HepG2 (cell line): ENCODE data around the gene PLET1. TPM values are rescaled to one million over a fixed set of nuclear protein-coding genes. Genes with fewer than 3 reads are reported as not detected.
A peak's percentile ranks its signal among the peaks of the same experiment; 100 is the strongest.

Experiments
- ATAC-seq: fragments of 200-7000 bp; cut with Tn5 transposase; 3 replicates; pipeline ENCODE4 v1.9.1; 2020; ENCODE audit warnings: mild to moderate bottlenecking, moderate library complexity
- BruUV-seq: library from RNA; stranded (reverse); fragments of 400-500 nt; replicated peaks from 2 replicates; lab custom pipeline; 2021; lab: Mats Ljungman, UMichigan
- CTCF ChIA-PET: fragments of 300-600 bp; formaldehyde crosslinking; extraction: SDS; loops from one replicate; lab custom pipeline; 2021; ENCODE audit warnings: low total read pairs, inconsistent platforms, low intra/inter-chr PET ratio; lab: Yijun Ruan, JAX
- POLR2A ChIA-PET: fragments of 350-600 bp; sonication (Branson Sonifier 250); formaldehyde crosslinking; loops from one replicate; lab custom pipeline; 2020; ENCODE audit warnings: antibody characterized with exemption, inconsistent platforms; lab: Yijun Ruan, JAX
- DNase-seq: peaks from one replicate; pipeline ENCODE4 v3.0.0-alpha.2; 2015; ENCODE audit warnings: low spot score
- FAIRE-seq: peaks from 3 replicates; lab custom pipeline; 2011; peaks lifted over from hg19 to GRCh38; lab: Jason Lieb, UNC
- H2AFZ ChIP-seq: one replicate; pipeline ENCODE4 v1.6.1; 2011; ENCODE audit warnings: low read length, inconsistent platforms
- H3K27ac ChIP-seq: fragments of 300-600 bp; 3 replicates; pipeline ENCODE4 v1.8.0; 2011; ENCODE audit warnings: mixed run types, mild to moderate bottlenecking, mixed read lengths, low read length, inconsistent platforms; ENCODE audit not compliant: insufficient read depth; ENCODE audit errors: extremely low read length
- H3K27me3 ChIP-seq, 2 experiments: fragments of 200-600 bp in 1 of 2; 2 replicates in 1 of 2; 3 replicates in 1 of 2; pipeline versions ENCODE4 v1.6.0 to v1.8.0; 2011; ENCODE audit warnings: low read length in 2 of 2, mild to moderate bottlenecking in 2 of 2, moderate library complexity in 2 of 2, inconsistent platforms in 1 of 2; ENCODE audit not compliant: insufficient read depth in 2 of 2, control insufficient read depth in 1 of 2
- H3K36me3 ChIP-seq, 2 experiments: fragments of 200-600 bp in 1 of 2; replicated peaks in 1 of 2; 2 replicates in 1 of 2; 3 replicates in 1 of 2; pipeline versions ENCODE4 v1.5.1 to v1.8.0; 2011; ENCODE audit warnings: low read length in 2 of 2, inconsistent platforms in 1 of 2; ENCODE audit not compliant: insufficient read depth in 2 of 2, control insufficient read depth in 1 of 2
- H3K4me1 ChIP-seq: 2 replicates; pipeline ENCODE4 v1.5.1; 2012; ENCODE audit warnings: low read length, inconsistent platforms; ENCODE audit not compliant: insufficient read depth
- H3K4me2 ChIP-seq: 2 replicates; pipeline ENCODE4 v1.6.0; 2011; ENCODE audit warnings: low read depth, low read length, inconsistent platforms
- H3K4me3 ChIP-seq, 3 experiments: fragments of 200-600 bp in 1 of 3; sonication (generic), shearing (Covaris generic) in 1 of 3; replicated peaks in 1 of 3; 2 replicates each; pipeline ENCODE4 v1.5.1; 2011 to 2016; ENCODE audit warnings: low read length in 3 of 3, inconsistent platforms in 2 of 3, low read depth in 2 of 3, mild to moderate bottlenecking in 2 of 3, control low read depth in 1 of 3, mixed read lengths in 1 of 3; ENCODE audit not compliant: insufficient read depth in 1 of 3
- H3K79me2 ChIP-seq: one replicate; pipeline ENCODE4 v1.6.1; 2011; ENCODE audit warnings: low read length, inconsistent platforms; ENCODE audit not compliant: insufficient read depth
- H3K9ac ChIP-seq: 2 replicates; pipeline ENCODE4 v1.6.0; 2011; ENCODE audit warnings: mild to moderate bottlenecking, low read depth, low read length, inconsistent platforms; ENCODE audit not compliant: insufficient read depth
- H3K9me3 ChIP-seq: 2 replicates; pipeline ENCODE4 v1.5.1; 2012; ENCODE audit warnings: mild to moderate bottlenecking, low read length
- H4K20me1 ChIP-seq: 2 replicates; pipeline ENCODE4 v1.6.0; 2011; ENCODE audit warnings: inconsistent platforms, mild to moderate bottlenecking, low read length, moderate library complexity; ENCODE audit not compliant: insufficient read depth
- AKAP8 ChIP-seq: sonication (generic); formaldehyde crosslinking; IDR thresholded peaks from 2 replicates; pipeline ENCODE4 v1.5.1; 2020; ENCODE audit warnings: mild to moderate bottlenecking, missing genetic modification reagents
- NFIC ChIP-seq: IDR thresholded peaks from 2 replicates; pipeline ENCODE4 v1.6.1; 2012; ENCODE audit warnings: mild to moderate bottlenecking, low read length, inconsistent platforms
- POLR2AphosphoS5 ChIP-seq: IDR thresholded peaks from 2 replicates; pipeline ENCODE4 v1.6.1; 2012; ENCODE audit warnings: low read depth, low read length
- SOX13 ChIP-seq, 3 experiments: fragments of 450-650 bp in 1 of 3; sonication (generic) in 1 of 3; formaldehyde crosslinking in 1 of 3; IDR thresholded peaks in 2 of 3; conservative IDR thresholded peaks in 1 of 3; 2 replicates each; pipeline versions ENCODE4 v1.5.0 to v1.6.1; 2016 to 2020; ENCODE audit warnings: antibody characterized with exemption in 1 of 3, mild to moderate bottlenecking in 1 of 3, missing compliant biosample characterization in 1 of 3, missing genetic modification reagents in 1 of 3, moderate library complexity in 1 of 3
- SOX5 ChIP-seq: IDR thresholded peaks from 2 replicates; pipeline ENCODE4 v1.6.1; 2016; ENCODE audit warnings: borderline replicate concordance
- ZFP36L1 ChIP-seq: sonication (generic); formaldehyde crosslinking; IDR thresholded peaks from 2 replicates; pipeline ENCODE4 v1.8.0; 2022; ENCODE audit warnings: mild to moderate bottlenecking, missing genetic modification reagents, moderate library complexity
- ZNF251 ChIP-seq: sonication (generic); formaldehyde crosslinking; IDR thresholded peaks from 2 replicates; pipeline ENCODE4 v1.9.0; 2021; ENCODE audit warnings: mild to moderate bottlenecking, missing genetic modification reagents
- ZNF343 ChIP-seq: sonication (generic); formaldehyde crosslinking; IDR thresholded peaks from 2 replicates; pipeline ENCODE4 v1.4.0; 2020; ENCODE audit warnings: mild to moderate bottlenecking, missing genetic modification reagents
- ZNF383 ChIP-seq: sonication (generic); formaldehyde crosslinking; IDR thresholded peaks from 2 replicates; pipeline ENCODE4 v1.4.0; 2020; ENCODE audit warnings: missing genetic modification reagents, mild to moderate bottlenecking, borderline replicate concordance
- WGBS: methylation state at CpG from one replicate; pipeline ENCODE4 v1.1.6; 2017; ENCODE audit warnings: low lambda C conversion rate; 5-methylcytosine and 5-hydroxymethylcytosine counted together
- in situ Hi-C: cut with HindIII; loops from 2 replicates; pipeline ENCODE4 v1.10.0; 2017; ENCODE audit warnings: low pct_unique_long_range_greater_than_20kb; ENCODE audit not compliant: extremely low pct_ligation_motif_present
- intact Hi-C: fragments of 100-400 bp; cut with micrococcal nuclease; formaldehyde crosslinking; loops from one replicate; pipeline ENCODE4 v1.10.0; 2022; ENCODE audit not compliant: unreplicated experiment
- polyA plus RNA-seq, 8 experiments: library from polyadenylated mRNA; depleted of rRNA in 3 of 8; stranded (reverse) in 7 of 8; unstranded in 1 of 8; fragments of >200 nt; fragmentation: Illumina TruSeq in 4 of 8; extraction: Trizol in 4 of 8; gene quantifications; 2 replicates each; pipeline versions ENCODE4 v1.2.1 to v1.2.3, GENCODE V29; 2011 to 2016; ENCODE audit warnings: low read depth in 4 of 8, missing spikeins in 1 of 8, mixed read lengths in 1 of 8; ENCODE audit not compliant: insufficient read depth in 1 of 8
- total RNA-seq, 5 experiments: library from RNA; depleted of rRNA; stranded (reverse); fragments of >200 nt; fragmentation: Illumina TruSeq; extraction: Trizol; gene quantifications; 2 replicates each; pipeline ENCODE4 v1.2.3, GENCODE V29; 2016; ENCODE audit warnings: low read depth in 1 of 5
- TF ChIP-seq, protein P1 (sequence below): sonication (generic); formaldehyde crosslinking; IDR thresholded peaks from 2 replicates; pipeline ENCODE4 v1.4.0; 2020; ENCODE audit warnings: missing genetic modification reagents

PLET1 gene
- total and polyA plus RNA-seq, 2 of the 13 experiments (the other 11 are each of a cell fraction or from before 2014, with no cell fraction given), result not detected

DNA sequence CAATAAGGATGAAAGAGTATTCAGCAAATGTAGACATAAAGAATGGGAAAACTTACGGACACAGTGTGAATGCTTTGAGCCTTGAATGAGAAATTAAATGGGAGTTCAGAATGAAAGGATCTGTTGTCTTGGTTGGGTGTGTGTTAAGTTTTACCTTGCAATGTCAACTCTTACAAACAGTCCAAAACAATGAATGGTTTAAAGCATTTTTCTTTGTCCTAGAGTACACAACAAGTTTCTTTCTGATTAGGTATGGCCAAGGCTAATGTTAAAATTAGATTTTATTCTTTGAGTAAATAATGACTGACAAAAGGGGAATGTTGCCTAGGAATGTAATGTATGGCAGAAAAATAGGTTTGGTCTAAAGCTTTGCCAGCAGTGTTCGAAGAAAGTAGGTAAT, 32.0 kb downstream of the PLET1 start:
- no peaks in the 10 kb centered on the region for H3K9me3 ChIP-seq
- H2AFZ ChIP-seq, result no peak overlapping the region
- FAIRE-seq (no peak), DNase-seq (no peak), ATAC-seq (no peak)
- H3K27ac ChIP-seq, result no peak overlapping the region
- H3K79me2 ChIP-seq, result peaks cover 18% of the 10 kb centered on the region
- peaks cover 4 to 26% of the 10 kb centered on the region in 2 experiments; a peak in 4 of 5 replicates for H3K36me3 ChIP-seq
- no peak overlapping the region; a peak in 1 of 6 replicates for H3K4me3 ChIP-seq
- in situ Hi-C loops (loop anchor here (10.0 kb wide), 1 partner anchor 226 kb away; no protein-coding TSS in a partner anchor), intact Hi-C loops (loop anchor here (10.0 kb wide), 1 partner anchor 566 kb away; no protein-coding TSS in a partner anchor)
- H3K4me1 ChIP-seq, result peaks cover 68% of the 10 kb centered on the region
- no TSS peak for BruUV-seq
- H3K9ac ChIP-seq, result no peak overlapping the region
- POLR2A ChIA-PET, result no interaction called here
- 94% methylated on average over 2 of the region's 2 CpGs for WGBS
- no peaks in the 10 kb centered on the region for H4K20me1 ChIP-seq
- TF ChIP-seq POLR2AphosphoS5 (no peak), AKAP8 (CRISPR knock-in tag) (no peak), SOX13 (IDR thresholded peaks at IDR 0.05) (no peak), SOX13 (CRISPR knock-in tag; conservative IDR thresholded peaks at IDR 0.05 in 1 of 2, IDR thresholded peaks at IDR 0.05 in 1 of 2) (peak in 1 of 2 experiments; percentile 82; a peak in 2 of 4 replicates), SOX5 (CRISPR knock-in tag) (peak; percentile 74; the same call in 1 of the 2 replicates)
- H3K4me2 ChIP-seq, result no peak overlapping the region
- CTCF ChIA-PET, result no interaction called here
- no peaks in the 10 kb centered on the region; a peak in 1 of 5 replicates for H3K27me3 ChIP-seq

DNA sequence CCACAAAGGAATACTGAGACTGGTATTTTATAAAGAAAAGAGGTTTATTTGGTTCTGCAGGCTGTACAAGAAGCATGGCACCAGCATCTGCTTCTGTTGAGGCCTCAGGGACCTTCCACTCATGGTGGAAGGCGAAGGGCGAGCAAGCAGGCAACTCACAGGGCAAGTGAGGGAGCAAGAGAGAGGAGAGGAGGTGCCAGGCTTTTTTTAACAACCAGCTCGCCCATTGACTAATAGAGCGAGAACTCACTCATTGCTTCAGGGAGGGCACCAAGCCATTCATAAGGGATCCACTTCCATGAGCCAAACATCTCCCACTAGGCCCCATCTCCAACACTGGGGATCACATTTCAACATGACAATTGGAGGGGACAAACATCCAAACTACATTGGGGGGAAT, 33.2 kb downstream of the PLET1 start:
- CTCF ChIA-PET, result no interaction called here
- intact Hi-C loops (loop anchor here (10.0 kb wide), 1 partner anchor 567 kb away; no protein-coding TSS in a partner anchor), in situ Hi-C loops (loop anchor here (10.0 kb wide), 1 partner anchor 227 kb away; no protein-coding TSS in a partner anchor)
- H3K9me3 ChIP-seq, result no peaks in the 10 kb centered on the region
- H4K20me1 ChIP-seq, result no peaks in the 10 kb centered on the region
- no peak overlapping the region for H2AFZ ChIP-seq
- peak overlapping the region; percentile 94 for H3K27ac ChIP-seq
- POLR2A ChIA-PET, result no interaction called here
- FAIRE-seq (no peak), ATAC-seq (no peak), DNase-seq (no peak)
- H3K4me1 ChIP-seq, result peaks cover 74% of the 10 kb centered on the region
- peak overlapping the region; percentile 87; the same call in 1 of the 2 replicates for H3K9ac ChIP-seq
- H3K4me2 ChIP-seq, result peak overlapping the region; percentile 89
- peaks cover 1 to 26% of the 10 kb centered on the region in 2 experiments; a peak in 3 of 5 replicates for H3K36me3 ChIP-seq
- BruUV-seq, result no TSS peak
- TF ChIP-seq NFIC (no peak), ZNF343 (no peak), ZNF383 (CRISPR knock-in tag) (no peak), ZNF251 (CRISPR knock-in tag) (no peak), ZFP36L1 (no peak)
- TF ChIP-seq, protein P1, sequence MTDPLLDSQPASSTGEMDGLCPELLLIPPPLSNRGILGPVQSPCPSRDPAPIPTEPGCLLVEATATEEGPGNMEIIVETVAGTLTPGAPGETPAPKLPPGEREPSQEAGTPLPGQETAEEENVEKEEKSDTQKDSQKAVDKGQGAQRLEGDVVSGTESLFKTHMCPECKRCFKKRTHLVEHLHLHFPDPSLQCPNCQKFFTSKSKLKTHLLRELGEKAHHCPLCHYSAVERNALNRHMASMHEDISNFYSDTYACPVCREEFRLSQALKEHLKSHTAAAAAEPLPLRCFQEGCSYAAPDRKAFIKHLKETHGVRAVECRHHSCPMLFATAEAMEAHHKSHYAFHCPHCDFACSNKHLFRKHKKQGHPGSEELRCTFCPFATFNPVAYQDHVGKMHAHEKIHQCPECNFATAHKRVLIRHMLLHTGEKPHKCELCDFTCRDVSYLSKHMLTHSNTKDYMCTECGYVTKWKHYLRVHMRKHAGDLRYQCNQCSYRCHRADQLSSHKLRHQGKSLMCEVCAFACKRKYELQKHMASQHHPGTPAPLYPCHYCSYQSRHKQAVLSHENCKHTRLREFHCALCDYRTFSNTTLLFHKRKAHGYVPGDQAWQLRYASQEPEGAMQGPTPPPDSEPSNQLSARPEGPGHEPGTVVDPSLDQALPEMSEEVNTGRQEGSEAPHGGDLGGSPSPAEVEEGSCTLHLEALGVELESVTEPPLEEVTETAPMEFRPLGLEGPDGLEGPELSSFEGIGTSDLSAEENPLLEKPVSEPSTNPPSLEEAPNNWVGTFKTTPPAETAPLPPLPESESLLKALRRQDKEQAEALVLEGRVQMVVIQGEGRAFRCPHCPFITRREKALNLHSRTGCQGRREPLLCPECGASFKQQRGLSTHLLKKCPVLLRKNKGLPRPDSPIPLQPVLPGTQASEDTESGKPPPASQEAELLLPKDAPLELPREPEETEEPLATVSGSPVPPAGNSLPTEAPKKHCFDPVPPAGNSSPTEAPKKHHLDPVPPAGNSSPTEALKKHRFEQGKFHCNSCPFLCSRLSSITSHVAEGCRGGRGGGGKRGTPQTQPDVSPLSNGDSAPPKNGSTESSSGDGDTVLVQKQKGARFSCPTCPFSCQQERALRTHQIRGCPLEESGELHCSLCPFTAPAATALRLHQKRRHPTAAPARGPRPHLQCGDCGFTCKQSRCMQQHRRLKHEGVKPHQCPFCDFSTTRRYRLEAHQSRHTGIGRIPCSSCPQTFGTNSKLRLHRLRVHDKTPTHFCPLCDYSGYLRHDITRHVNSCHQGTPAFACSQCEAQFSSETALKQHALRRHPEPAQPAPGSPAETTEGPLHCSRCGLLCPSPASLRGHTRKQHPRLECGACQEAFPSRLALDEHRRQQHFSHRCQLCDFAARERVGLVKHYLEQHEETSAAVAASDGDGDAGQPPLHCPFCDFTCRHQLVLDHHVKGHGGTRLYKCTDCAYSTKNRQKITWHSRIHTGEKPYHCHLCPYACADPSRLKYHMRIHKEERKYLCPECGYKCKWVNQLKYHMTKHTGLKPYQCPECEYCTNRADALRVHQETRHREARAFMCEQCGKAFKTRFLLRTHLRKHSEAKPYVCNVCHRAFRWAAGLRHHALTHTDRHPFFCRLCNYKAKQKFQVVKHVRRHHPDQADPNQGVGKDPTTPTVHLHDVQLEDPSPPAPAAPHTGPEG (CRISPR knock-in tag), result no peak
- peaks cover 18% of the 10 kb centered on the region for H3K79me2 ChIP-seq
- H3K27me3 ChIP-seq, result no peaks in the 10 kb centered on the region; a peak in 1 of 5 replicates
- 84% methylated on average over 4 of the region's 4 CpGs for WGBS
- H3K4me3 ChIP-seq, result peak overlapping the region; percentile 71 to 94 (median 89)
